Endometrial microvascular endothelial cells (primary cell): Measurements from ENCODE around the gene TMC6. TPM values are rescaled to one million over a fixed set of nuclear protein-coding genes. Genes with fewer than 3 reads are reported as not detected.

Source experiments
- in situ Hi-C: cut with HindIII; loops from 2 replicates; pipeline ENCODE4 v1.10.0; 2017; ENCODE audit warnings: low sequenced_read_pairs, low pct_unique_long_range_greater_than_20kb; ENCODE audit errors: inconsistent ontology term
- total RNA-seq: library from RNA; depleted of rRNA; stranded (reverse); fragments of >200 nt; gene quantifications from one replicate; pipeline ENCODE4 v1.2.3, GENCODE V29; 2015; ENCODE audit errors: inconsistent ontology term

Gene TMC6
- total RNA-seq, 1 donor from 2014 or later: 30.3 TPM

- in situ Hi-C loops: no loop called here
Observed at GRCh38 chr17:78114831-78115723, 13.5 kb downstream of the TMC6 start.

- in situ Hi-C loops: no loop called here
Observed at GRCh38 chr17:78113804-78114785, 14.5 kb downstream of the TMC6 start.

- in situ Hi-C loops: no loop called here
Observed at GRCh38 chr17:78112518-78113471, 15.8 kb downstream of the TMC6 start.

GRCh38 chr17:78111727-78112517 lies 16.6 kb downstream of the TMC6 start:
- in situ Hi-C loops: no loop called here

GRCh38 chr17:78111016-78111726 lies 17.4 kb downstream of the TMC6 start:
- in situ Hi-C loops: no loop called here

- in situ Hi-C loops: no loop called here
Observed at GRCh38 chr17:78110363-78111015, 18.1 kb downstream of the TMC6 start.

- in situ Hi-C loops: no loop called here
Observed at GRCh38 chr17:78109489-78109761, 19.1 kb downstream of the TMC6 start.

- in situ Hi-C loops: no loop called here
Observed at GRCh38 chr17:78108726-78109488, 19.6 kb downstream of the TMC6 start.

GRCh38 chr17:78107976-78108725 lies 20.4 kb downstream of the TMC6 start:
- in situ Hi-C loops: no loop called here

GRCh38 chr17:78107457-78107856 lies 21.1 kb downstream of the TMC6 start:
- in situ Hi-C loops: no loop called here

GRCh38 chr17:78106211-78106610 lies 22.3 kb downstream of the TMC6 start:
- in situ Hi-C loops: no loop called here

- in situ Hi-C loops: no loop called here
Observed at GRCh38 chr17:78105551-78105950, 23.0 kb downstream of the TMC6 start.

- in situ Hi-C loops: no loop called here
Observed at GRCh38 chr17:78105101-78105500, 23.5 kb downstream of the TMC6 start.

- in situ Hi-C loops: no loop called here
Observed at GRCh38 chr17:78104540-78104941, 24.0 kb downstream of the TMC6 start.

- in situ Hi-C loops: no loop called here
Observed at GRCh38 chr17:78103311-78103710, 25.2 kb downstream of the TMC6 start.

GRCh38 chr17:78101542-78101941 lies 27.0 kb downstream of the TMC6 start:
- in situ Hi-C loops: no loop called here
